Suppressor macrophage (primary cell): Measurements from ENCODE around the gene C3orf38.
"Not testable (repeated sequence)": the region's sequence is repeated elsewhere in the genome, so short reads cannot be mapped to it uniquely, and the experiment has no call there.

Experiments
- DNase-seq, 4 experiments: peaks; one replicate each; pipeline ENCODE4 v3.0.0-alpha.2; 2020 to 2022

Gene C3orf38

DNA sequence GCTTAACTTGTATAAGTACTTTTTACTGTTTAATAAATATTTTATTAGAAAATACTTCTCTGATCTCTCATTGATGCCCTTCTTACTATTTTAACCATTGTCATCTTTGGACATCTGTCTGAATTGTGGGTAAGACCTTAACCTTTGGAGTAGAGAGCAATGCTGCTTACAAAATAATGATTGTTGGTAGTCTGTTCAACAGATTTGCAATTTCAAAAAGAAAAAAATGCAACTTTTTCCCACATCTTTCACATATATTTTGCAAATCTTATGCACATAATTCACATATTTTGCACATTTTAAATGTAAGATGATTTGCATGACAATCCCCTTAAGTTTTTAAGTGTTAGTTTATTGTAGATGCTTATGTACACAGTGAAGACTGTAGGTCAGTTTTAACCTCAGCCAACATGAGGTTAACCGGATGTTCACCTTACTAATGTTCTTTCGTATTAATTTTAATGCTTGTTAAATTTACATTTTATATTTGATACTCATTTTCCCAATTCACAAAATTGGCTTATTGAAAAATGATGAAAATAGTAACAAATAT, 16.7 kb downstream of the C3orf38 start:
- no peak for DNase-seq

GRCh38 chr3:88167173-88167572, 17.4 kb downstream of the C3orf38 start:
- no peak for DNase-seq

DNA sequence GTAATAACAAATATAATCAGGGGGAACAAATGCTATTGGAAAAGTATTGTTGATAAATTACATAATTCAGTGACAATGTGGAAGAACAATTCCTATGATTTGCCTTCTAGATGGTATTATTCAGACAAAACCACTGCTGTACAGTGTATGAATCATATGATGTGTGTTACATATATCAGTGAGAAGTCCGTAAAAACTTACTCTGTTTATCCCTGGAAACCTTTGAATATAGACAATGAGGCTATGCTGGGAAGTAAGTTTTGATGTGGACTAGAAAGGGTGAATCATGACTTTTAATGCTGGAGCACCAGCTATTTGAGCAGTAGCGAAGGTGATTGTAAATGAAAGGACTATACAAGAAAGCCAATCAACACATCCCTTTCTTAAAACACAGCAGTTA, 17.9 kb downstream of the C3orf38 start:
- no peak for DNase-seq

DNA sequence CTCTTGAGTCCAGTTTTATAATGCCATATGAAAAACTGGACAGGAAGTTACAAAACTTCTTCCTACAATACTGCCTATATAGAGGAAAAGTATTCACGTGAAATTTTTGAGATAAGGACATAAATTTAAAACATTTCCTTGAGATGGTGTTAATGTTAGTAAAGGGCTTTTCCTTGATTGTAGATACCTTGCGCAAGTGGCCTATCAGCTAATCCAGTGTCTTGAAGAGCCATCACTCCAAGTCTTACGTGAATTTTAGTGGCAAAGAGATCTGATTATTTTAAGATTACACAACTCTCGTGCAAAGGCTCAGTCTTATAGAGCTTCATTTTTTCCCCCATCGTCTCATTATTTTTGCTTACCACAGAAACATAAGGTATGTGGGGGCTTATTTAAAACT, 18.4 kb downstream of the C3orf38 start:
- DNase-seq: no peak

DNA sequence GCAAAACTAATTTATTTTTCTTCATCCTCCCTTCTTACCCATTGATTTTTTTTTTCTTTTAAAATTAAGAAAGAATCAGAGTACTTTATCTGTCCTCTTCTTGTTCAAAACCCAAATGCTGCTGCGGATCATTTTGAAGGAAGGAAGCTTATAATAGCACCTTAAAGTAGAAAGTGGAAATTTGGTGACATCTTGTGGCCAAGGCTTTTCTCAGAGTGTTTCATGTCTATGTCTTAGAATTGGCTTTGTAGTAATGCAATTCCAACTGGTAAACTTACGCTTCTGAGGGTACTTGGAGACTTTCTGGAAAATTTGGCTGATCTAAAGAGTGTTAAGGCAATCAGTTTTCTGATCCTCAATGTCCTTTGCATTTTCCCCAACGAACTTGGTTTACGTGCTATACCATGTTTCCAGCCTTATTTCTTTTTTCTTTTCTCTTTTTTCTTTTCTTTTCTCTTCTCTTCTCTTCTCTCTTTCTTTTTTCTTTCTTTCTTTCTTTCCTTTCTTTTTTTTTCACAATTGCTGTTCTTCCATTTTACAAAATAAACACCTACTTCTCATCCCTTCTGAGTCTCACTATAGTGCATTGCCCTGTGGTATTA, 30.7 kb downstream of the C3orf38 start:
- DNase-seq: peak; percentile 56 to 63 (median 60)

- not testable (repeated sequence) for DNase-seq
Measured at GRCh38 chr3:88182165-88182918, 32.6 kb downstream of the C3orf38 start.

DNA sequence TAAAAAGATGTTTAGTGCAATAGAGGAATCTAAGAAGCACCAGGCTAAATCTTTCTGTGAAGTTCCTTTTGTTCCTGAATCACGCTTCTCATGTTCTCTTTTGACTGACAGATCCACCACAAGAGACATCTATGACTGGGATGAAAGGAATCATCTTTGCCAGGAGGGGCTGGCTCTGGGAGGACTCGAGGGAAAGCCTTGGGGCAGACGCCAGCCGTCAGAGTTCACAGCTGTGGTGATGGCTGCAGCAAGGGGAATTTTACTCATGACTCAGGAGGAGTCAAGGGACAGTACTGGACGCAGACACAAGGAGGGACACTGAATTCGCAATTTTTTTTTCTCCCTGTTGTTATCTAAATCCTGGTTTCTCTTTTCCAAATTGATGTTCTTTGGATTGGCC, 38.7 kb downstream of the C3orf38 start:
- DNase-seq: no peak

DNA sequence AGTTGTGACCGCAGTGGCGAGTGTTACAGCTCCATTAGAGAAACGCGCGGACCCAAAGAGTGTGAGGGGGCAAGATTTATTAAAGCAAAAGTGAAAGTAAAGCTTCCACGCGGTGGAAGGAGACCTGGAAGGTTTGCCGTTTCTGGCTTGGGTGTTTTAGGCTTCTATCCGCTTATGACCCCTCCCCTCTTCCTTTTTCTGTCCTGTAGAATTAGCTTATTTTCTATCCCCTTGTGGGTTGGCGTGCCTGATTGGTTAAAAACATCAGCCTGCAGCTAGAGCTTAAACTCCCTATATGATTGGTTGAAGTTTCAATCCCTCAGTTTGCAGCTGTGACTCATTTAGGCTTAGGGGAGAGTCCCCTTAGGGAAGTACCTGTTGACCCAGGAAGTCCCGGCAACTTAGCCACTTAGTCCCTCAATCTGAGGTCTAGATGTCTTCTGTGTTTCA, 39.6 kb downstream of the C3orf38 start:
- no peak for DNase-seq

DNA sequence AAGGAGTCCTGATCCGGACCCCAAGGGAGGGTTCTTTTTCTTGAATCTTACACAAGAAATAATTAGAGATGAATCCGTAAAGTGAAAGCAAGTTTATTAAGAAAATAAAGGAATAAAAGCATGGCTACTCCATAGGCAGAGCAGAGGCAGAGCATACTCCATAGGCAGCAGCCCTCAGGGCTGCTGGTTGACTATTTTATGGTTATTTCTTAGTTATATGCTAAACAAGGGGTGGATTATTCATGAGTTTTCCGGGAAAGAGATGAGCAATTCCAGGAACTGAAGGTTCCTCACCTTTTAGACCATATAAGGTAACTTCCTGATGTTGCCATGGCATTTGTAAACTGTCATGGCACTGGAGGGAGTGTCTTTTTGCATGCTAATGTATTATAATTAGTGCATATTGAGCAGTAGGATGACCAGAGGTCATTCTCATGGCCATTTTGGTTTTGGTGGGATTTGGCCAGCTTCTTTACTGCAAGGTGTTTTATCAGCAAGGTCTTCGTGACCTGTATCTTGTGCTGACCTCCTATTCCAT, 42.2 kb downstream of the C3orf38 start:
- DNase-seq: no peak

DNA sequence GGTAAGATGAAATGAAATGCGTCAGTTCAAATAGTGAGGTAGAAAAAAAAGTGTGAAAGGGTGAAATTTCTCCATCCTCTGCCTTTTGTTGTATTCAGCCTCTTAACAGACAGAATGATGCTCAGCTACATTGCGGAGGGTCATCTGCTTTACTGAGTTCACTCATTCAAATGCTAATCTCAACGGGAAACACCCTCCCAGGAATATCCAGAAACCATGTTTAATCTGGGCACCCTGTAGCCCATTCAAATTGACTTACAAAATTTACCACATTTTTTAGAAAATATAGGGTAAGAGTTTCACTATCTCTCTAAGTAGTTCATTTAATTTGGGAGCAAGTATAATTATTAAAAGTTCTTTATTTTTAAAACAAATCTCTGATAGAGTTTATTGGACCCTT, 42.9 kb downstream of the C3orf38 start:
- DNase-seq: no peak

DNA sequence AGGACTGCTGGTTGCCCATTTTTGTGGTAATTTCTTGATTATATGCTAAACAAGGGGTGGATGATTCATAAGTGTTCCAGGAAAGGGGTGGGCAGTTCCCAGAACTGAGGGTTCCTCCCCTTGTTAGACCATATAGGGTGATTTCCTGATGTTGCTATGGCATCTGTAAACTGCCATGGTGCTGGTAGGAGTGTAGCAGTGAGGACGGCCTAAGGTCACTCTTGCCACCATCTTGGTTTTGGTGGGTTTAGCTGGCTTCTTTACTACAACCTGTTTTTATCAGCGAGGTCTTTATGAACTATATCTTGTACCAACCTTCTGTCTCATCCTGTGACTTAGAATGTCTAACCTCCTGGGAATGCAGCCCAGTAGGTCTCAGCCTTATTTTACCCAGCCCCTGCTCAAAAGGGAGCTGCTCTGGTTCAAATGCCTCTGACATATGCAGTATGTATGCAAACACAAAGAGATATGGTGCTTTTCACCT, 46.2 kb downstream of the C3orf38 start:
- no peak for DNase-seq

- no peak for DNase-seq
Measured at GRCh38 chr3:88198121-88198520, 48.4 kb downstream of the C3orf38 start.

GRCh38 chr3:88203642-88204055, 53.9 kb downstream of the C3orf38 start:
- peak; percentile 60 to 73 (median 68) for DNase-seq
